Limb (tissue), 2 donors: ENCODE results near the gene PRSS57.

Source experiments
- DNase-seq, 2 donors: peaks; one replicate each; pipeline ENCODE4 v3.0.0-alpha.2; 2016; ENCODE audit errors: extremely low spot score in 2 of 2

The PRSS57 gene

DNA sequence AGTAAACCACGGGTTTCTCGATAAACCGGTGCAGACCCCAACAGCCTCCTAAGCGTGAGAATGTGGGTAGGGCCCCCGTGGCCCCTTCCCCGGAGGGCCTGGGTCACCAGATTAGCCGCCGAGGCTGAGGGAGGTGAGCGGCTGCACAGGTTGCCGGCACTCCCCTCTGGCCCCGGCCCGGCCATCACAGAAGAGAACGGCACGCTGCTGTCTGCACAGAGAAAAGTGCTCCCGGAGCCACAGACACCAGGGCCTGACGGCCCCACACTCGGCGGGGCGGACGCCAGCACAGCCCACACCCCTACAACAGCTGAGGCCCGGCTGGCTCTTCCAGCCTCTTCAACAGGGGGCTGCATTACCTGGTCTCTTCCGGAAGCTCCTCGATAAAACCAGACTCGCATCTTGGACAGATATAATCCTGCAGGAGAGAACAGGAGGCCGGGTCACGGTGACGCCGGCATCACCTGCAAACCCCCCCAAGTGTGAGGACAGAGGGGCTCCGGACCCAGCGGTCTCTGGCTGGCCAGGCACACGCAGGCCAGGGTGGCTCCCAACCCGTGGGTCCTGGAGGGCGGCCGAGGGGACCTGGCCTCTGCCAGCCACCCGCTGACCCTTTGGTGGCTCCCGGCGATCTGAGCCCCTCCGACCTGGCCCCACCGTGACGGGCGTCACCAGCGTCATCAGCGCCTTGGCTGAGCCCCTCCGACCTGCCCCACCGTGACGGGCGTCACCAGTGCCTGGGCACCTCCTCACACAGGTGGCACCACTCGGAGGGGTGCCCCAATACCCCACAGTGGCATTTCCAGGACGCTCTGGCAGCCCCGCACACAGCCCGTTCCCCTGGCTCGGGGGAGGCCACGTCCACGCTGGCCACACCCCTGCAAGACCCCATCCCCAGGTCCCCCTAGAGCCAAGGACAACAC lies 42.5 kb downstream of the PRSS57 start:
- DNase-seq: no peak

DNA sequence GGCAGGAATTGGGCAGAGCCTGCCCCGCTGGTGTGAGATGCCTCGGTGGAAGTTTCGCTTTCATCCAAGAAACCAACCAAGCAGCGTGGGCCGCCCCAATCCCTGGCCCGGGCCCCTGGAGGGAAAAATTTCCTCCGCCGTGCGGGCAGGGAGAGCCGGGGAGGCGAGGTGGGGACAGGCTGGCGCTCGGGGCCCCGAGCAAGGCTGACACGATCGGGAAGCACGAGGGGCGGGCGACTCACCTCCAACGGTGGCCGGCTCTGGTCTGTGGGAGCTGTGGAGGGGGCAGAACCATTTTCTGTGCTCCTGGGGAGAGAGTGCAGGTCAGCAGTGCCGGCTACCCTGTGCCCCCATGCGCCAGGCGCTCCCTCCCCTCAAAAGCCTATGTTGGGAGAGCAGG lies 43.3 kb downstream of the PRSS57 start:
- no peak for DNase-seq

DNA sequence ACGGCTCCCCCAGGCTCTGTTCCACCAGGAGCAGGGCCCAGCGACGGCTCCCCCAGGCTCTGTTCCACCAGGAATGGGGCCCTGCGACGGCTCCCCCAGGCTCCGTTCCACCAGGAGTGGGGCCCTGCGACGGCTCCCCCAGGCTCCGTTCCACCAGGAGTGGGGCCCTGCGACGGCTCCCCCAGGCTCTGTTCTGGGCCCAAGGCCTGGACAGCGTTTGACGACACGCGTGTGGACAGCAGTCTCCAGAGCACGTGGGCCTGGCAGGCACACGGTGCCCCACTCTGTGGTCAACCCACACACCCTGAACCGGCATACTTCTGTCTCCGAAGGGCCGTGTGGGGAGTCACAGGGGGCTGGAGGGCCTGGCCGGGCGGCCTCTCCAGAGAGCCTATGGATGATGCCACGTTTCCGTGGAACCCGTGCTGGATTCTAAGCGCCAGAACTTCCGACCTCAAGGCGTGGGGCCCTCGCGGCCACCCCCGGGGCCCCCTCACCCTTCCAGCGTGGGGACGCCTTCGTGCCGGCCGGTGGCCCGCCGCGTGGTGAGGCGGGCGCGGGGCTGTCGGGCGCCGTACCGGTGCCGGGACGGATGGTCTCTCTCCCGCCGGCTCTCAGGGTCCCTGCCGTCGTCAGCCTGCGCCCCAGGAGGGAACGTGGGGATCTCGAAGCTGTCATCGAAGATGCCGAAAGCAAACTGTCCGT lies 44.0 kb downstream of the PRSS57 start:
- DNase-seq: no peak

DNA sequence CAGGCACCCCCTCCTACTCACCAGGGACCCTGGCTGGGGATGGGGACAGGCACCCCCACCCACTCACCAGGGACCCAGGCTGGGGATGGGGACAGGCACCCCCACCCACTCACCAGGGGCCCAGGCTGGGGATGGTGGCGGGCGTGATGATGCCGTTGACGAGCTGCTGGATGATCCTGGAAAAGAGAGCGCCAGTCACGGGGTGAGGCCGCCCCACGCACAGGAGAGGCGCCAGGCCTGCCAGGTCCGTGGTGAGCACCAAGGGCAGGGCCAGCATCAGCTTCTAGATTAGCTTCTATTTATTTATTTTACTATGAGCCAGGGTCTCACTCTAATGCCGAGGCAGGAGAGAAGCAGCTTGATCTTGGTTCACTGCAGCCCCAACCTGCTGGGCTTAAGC lies 45.1 kb downstream of the PRSS57 start:
- DNase-seq: no peak

DNA sequence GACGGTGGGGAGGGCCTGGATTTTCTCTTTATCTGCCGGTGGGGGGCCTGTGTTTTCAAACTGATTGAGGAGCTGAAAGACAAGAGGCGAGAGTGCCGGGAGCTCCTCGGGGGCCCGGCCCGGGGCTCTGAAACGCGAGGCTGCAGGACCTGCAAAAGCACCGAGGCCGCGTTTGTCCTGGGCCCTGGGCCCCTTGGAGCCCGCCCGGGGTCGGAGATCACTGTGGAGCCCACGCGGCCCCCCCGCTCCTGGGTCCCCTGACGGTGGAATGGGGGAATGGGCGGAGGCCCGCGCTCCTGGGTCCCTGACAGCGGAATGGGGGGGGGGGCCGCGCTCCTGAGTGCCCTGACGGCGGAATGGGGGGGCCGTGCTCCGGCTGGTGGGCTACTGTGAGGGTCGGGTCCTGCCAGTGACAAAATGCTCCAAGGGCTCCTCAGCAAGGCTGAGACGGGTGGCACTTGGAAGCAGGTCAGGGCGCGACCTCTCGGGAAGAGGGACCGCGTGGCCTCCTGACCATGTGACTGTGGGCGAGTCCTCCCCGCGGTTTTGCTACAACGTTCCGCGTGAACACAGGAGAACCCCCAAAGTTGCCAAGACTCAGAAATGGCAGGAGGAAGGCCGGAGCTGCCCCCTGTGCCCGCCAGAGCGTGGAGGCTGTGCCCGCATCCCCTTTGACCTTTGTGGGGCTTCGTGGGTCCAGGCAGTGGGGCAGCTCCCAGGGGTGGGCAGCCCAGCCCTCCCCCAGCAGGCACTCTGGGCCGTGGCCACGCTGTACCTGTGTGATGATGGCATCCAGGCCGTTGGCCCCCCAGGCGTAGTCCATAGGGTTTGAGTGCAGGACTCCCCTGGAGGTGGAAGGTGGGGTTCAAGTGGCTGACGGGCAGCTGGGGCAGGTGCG lies 46.1 kb downstream of the PRSS57 start:
- no peak for DNase-seq

DNA sequence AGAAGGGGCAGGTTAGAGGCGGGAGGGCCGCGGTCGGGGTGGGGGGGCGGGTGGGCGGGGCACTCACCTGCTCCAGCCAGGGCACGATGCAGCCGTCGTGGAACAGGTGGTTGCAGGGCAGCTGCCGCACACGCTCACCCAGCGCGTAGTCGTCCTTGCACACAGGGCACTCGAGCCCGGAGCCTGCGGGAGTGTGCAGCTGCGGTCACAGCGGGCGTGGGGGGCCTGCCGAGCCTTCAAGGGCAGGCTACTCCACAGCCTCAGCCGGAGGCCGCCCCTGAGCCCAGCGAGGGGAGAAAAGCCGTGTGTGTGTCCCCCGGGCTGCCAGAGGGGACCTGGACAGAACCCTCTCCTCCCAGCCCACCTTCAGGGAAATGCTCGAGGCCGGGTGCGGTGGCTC lies 46.9 kb downstream of the PRSS57 start:
- no peak for DNase-seq

DNA sequence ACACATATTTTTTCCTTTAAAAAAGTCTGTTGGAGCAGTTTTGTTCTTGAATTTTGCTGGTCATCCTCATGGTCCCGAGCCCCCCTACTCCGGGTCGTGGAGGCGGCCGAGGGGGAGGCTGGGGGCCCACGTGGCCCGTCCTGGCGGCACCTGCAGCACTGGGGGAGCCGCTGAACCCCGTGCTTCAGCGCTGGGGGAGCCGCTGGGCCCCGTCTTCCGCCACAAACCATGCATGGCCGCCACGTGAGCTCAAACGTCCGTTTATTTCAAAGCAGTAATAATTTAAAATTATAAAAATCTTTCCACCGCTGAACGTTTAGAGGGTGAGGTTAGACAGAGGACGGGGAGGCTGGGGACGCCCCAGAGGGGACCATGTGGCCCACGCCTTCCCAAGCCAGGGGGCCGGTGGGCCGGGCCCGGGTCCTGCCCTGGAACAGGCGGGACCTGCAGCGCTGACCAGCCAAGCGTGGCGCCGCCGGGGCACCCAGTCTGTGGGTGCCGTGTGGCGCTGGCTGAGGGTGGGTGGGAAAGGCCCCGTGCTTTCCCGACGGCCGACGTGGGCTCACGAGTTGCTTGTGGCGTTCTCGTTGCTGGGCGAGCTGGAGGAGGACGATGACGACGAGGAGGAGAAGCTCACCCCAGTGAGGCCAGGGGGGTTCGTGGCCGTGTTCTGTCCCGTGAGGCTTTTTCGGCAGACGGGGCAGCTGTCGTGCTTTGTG lies 47.5 kb downstream of the PRSS57 start:
- DNase-seq: no peak

DNA sequence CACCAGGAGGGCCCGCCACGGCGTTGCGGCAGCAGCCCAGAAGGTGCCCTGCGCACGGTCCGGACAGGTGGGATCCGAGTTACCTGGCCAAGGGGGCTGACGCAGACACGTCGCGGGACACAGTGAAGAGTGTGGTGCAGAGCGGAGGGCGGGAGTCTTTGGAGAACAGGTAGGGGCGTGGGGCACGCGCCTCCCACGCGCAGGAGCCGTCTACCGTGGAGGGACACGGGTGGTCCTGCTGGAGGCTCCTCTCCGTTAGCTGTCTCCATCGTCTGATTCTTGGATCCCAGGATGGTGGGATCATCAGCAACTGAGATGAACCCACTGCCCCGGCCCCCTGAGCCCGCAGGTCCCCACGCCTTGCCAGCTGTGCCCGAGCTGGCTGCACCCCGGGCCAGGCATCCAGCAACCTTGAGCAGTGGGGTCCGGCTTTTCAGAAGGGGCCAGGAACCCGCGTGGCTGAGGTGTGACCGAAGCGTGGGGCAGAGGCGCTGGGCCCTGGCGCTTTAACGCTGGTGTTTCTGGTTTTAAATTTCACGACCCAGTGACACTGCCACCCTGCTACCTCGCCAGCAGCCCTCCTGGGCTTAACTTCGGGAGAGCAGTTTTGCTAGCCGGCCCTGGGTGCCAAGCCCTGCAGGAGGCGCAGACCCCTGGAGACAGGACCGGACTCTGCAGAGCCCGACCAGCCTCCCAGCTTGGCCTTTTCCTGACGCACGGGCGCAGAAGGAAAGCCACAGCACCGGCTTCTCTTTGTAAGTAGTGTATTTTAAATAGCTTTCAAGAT lies 48.3 kb downstream of the PRSS57 start:
- DNase-seq: no peak

DNA sequence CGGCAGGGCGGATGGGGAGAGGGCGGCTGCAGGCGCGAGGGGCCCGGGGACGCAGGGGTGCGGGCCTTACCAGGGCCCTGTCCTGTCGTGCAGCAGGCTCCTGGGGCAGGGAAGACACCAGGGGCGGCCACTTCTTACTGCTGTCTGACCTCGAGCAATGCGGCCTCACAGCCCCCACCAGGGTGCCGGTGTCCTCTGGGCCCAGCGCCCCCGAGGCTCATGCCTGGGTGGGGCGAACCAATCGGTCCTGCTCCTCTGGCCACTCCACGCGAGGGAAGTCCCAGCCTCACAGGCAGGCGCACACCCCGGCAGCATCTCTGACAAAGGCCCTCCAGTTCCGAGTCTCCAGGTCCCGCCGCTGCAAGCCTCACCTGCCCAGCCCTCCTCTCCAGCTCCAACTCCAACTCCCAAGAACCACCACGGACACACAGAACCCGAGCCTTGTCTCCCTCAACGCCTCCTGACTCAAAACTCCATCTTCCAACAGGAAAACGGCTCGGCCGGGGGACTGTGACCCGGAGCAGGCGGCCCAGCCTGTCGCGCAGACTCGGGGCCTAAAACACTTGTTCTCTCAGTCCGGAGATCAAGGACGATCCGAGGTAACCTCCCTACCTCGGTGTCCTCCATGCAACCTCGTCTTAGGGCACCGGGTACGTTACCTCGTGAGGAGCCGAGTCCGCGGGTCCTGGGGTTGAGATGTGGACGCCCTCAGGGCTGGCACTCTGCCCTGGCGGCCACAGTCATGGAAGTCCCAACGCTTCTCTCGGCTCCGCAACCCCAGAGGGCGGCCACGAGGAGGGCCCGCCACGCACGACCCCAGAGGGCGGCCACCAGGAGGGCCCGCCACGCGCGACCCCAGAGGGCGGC lies 49.1 kb downstream of the PRSS57 start:
- no peak for DNase-seq

DNA sequence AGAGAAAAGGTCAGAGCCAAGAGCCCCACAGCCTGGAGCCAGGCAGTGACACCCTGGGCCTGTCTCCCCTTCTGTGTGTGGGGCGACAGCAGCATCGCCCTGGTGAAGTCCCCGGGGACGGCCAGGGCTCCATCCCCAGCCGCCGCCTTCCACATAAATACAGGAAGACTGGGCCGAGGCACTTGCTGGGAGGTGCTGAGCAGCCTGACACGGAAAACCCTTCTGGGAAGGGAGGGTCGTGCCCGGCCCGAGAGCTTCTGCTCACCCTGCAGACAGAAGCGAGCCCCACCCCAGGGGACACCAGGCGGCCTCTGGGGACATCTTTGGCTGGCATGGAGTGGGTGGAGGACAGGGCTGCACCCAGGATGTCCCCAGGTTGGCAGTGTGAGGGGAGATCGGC lies 50.5 kb downstream of the PRSS57 start:
- DNase-seq: no peak

DNA sequence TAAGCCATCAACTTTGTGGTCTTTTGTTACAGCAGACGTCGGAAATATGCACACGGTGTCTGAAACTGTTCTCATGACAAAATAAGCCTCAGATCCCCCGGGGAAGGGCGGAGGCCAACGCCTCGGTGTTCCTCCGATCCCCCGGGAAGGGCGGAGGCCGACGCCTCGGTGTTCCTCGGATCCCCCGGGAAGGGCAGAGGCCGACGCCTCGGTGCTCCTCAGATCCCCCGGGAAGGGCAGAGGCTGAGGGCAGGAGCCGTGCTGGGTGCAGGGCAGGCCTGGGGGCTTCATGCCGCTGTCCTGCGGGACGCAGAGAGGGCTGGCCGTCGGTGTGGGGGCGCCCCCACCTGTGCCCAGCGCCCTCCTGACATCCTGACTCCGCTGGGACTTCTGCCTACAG lies 50.9 kb downstream of the PRSS57 start:
- no peak for DNase-seq

DNA sequence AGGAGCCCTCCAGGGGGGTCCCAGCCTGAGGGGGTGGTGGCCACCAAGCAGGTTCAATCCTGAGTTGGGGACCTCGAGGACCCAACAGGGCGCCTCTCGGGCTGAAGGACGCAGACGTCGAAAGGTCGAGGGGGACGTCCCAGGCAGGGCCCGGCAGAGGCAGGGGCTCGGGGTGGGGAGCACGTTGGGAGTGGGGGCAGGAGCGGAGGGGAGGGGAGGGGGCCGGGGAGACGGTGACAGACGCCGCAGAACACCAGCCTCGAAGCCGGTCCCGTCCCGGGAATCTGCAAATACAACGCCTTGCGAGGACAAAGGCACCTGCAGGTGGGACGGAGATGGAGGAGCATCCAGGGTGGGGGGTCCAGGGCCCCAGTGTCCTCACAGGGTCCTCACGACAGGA lies 51.5 kb downstream of the PRSS57 start:
- DNase-seq: no peak

DNA sequence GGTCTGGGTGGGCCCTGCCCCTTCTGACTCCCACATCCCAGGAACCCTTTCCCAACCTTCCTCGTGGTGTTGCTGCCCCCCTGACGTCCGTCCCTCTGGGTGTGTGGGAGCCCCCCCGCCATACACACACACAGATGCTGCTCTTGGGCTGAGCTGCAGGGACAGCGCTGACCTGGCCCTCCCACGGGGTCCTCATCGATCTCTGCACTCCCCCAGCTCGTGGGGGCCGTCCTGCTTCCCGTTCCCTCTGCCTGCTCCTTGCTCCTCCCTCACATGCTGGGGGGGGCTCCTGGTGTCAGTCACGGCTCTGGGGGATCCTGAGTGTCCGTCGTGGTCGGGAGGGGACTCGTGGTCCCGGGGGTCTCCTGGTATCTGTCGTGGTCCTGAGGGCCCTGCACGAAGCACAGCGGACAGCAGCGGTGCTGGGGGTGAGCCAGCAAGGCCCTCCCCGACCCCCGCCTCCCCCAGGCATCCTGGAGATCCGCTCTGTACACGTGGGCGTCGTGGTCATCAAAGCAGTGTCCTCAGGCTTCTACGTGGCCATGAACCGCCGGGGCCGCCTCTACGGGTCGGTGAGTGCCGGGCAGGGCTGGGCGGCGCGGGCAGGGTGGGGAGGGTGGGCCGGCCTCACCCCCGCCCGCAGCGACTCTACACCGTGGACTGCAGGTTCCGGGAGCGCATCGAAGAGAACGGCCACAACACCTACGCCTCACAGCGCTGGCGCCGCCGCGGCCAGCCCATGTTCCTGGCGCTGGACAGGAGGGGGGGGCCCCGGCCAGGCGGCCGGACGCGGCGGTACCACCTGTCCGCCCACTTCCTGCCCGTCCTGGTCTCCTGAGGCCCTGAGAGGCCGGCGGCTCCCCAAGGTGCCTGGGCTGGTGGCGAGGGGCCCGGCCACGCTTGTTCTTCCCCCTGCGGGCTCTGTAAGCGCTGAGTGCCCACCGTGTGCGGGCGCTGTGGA lies 52.2 kb downstream of the PRSS57 start:
- DNase-seq: no peak

DNA sequence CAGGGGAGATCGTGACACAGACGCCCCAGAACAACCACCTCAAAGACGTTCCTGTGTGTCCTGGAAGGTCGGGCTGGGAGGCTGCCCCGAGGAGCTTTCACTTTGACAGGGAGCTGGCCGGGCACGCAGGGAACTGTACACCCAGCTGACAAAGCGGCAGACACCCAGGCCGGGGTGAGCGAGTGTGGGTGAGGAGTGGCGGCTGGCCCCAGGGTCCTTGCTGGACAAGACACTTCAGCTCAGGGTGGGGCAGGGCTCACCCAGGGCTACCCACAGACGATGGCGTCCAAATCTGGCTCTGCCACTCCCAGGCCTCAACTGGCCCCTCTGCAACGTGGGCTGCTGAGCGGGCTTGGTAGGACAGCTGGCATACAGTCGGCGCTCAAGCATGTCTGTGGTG lies 53.5 kb downstream of the PRSS57 start:
- no peak for DNase-seq

DNA sequence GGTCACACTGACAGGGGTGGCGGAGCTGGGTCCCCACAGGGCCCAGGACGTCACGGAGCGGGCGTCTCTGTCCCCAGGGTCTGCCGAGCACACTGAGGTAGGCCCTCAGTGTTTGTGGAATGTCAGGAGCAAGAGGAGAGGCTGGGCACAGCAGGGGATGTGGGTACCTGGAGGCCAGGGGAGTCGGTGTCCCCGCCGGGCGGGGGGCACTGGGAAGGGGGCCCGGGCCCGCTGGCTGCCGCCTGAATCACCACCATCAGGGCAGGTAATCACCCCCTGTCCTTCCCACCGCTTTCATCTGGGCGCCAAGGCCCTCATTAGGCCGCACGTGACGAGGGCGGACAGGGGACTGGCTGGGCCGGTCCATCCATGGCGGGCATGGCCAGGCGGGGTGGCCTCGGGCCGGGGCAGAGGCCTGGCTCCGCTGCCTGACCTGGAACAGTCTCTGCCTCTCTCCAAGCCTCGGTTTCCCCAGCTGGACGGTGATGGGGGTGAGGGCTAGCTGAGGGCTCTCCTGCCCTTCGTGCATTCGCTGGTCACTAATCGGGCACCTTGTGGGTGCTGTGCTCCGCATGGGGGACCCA lies 54.6 kb downstream of the PRSS57 start:
- DNase-seq: no peak

DNA sequence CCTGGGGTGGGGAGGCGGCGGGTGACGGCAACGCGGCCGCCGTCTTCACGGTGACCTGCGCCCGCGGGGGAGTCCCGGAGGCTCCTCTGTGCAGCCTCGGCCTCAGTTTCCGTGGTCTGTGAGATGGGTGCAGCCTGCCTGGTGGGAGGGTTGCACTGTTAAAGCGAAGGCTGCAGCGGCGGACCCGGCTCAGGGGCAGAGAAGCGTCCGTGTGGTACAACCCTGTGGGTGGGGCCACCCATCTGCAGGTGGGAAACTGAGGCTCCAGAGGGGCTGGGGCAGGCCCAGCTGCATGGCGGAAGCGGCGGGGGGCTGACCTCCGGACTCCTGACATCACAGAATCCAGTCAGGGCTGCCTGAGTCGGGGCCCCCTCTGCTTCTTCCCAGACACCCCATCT lies 55.1 kb downstream of the PRSS57 start:
- DNase-seq: no peak

DNA sequence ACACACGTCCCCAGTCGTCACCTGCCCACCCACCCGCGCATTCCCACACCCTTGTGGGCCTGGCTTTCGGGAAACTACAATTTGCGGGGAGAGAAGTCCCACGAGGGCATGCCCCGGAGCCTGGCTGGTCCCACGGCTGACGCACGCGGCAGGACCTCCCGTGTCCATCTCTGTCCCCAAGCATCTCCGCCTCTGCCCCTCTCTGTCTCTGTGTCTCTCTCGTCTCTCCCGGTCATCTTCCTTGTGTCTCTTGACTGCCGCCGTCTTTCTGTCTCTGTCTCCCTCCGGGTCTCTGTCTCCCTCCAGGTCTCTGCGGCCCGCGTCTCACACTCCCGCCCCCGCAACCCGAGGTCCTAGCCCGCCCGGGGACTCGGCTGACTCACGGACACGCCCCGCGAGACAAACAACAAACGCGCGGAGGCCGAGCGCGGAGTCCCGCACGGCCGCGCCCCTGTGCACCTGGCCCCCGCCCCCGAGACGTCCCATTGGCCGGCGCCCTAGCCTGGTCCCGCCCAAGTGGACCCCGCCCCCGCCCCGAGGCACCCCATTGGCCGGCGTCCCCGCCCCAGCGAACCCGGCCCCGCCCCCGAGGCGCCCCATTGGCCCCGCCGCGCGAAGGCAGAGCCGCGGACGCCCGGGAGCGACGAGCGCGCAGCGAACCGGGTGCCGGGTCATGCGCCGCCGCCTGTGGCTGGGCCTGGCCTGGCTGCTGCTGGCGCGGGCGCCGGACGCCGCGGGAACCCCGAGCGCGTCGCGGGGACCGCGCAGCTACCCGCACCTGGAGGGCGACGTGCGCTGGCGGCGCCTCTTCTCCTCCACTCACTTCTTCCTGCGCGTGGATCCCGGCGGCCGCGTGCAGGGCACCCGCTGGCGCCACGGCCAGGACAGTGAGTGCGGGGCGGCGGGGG lies 55.7 kb downstream of the PRSS57 start, which contains the start of gene FGF22:
Gene FGF22, plus strand, starts transcription at position 627 of the 908 bp plus-strand sequence. Its CDS starts 47 bp downstream, at position 674.
- DNase-seq: peak; percentile 69 to 97
